MM.1S (cell line): ENCODE results near the gene MAP3K1.

Experiments used
- DNase-seq: peaks from one replicate; pipeline ENCODE4 v3.0.0-alpha.2; 2015
- H2AFZ ChIP-seq: fragments of 300-600 bp; sonication (generic); 2 replicates; pipeline ENCODE4 v1.6.0; 2016; ENCODE audit warnings: antibody characterized with exemption, low read length
- H3F3A ChIP-seq: fragments of 300-600 bp; sonication (generic); 2 replicates; pipeline ENCODE4 v1.6.1; 2016; ENCODE audit warnings: mild to moderate bottlenecking, antibody characterized with exemption, low read length, moderate library complexity, mixed read lengths; ENCODE audit not compliant: insufficient read depth
- H3K27ac ChIP-seq: fragments of 300-600 bp; sonication (generic); 2 replicates; pipeline ENCODE4 v1.5.1; 2016; ENCODE audit warnings: mild to moderate bottlenecking, low read length
- H3K27me3 ChIP-seq: fragments of 300-600 bp; sonication (generic); replicated peaks from 2 replicates; pipeline ENCODE4 v1.6.0; 2016; ENCODE audit warnings: low read length; ENCODE audit not compliant: insufficient read depth
- H3K36me3 ChIP-seq: fragments of 300-600 bp; sonication (generic); replicated peaks from 2 replicates; pipeline ENCODE4 v1.6.1; 2016; ENCODE audit warnings: mild to moderate bottlenecking, low read length, mixed read lengths; ENCODE audit not compliant: insufficient read depth
- H3K4me1 ChIP-seq: fragments of 300-600 bp; sonication (generic); 2 replicates; pipeline ENCODE4 v1.6.1; 2016; ENCODE audit warnings: low read length, mixed read lengths
- H3K4me2 ChIP-seq: fragments of 300-600 bp; sonication (generic); 2 replicates; pipeline ENCODE4 v1.6.0; 2016; ENCODE audit warnings: low read depth, low read length
- H3K4me3 ChIP-seq: fragments of 300-600 bp; sonication (generic); 2 replicates; pipeline ENCODE4 v1.5.1; 2016; ENCODE audit warnings: low read length, mixed read lengths
- H3K79me2 ChIP-seq: fragments of 300-600 bp; sonication (generic); 2 replicates; pipeline ENCODE4 v1.6.1; 2016; ENCODE audit warnings: mixed run types, low read length, mixed read lengths
- H3K9ac ChIP-seq: fragments of 300-600 bp; sonication (generic); 2 replicates; pipeline ENCODE4 v1.6.1; 2016; ENCODE audit warnings: low read length, mixed read lengths
- H3K9me2 ChIP-seq: fragments of 300-600 bp; sonication (generic); replicated peaks from 2 replicates; pipeline ENCODE4 v1.6.1; 2016; ENCODE audit warnings: mild to moderate bottlenecking, low read length, mixed read lengths; ENCODE audit not compliant: insufficient read depth
- H3K9me3 ChIP-seq: fragments of 300-600 bp; sonication (generic); replicated peaks from 2 replicates; pipeline ENCODE4 v1.6.1; 2016; ENCODE audit warnings: mild to moderate bottlenecking, low read length, mixed read lengths; ENCODE audit not compliant: insufficient read depth
- H4K20me1 ChIP-seq: fragments of 300-600 bp; sonication (generic); 2 replicates; pipeline ENCODE4 v1.6.1; 2016; ENCODE audit warnings: mild to moderate bottlenecking, low read length, moderate library complexity, mixed read lengths; ENCODE audit not compliant: insufficient read depth
- CTCF ChIP-seq: fragments of 300-600 bp; sonication (generic); IDR thresholded peaks from 2 replicates; pipeline ENCODE4 v1.5.1; 2016; ENCODE audit warnings: antibody characterized with exemption, low read length, mixed read lengths
- EZH2 ChIP-seq: fragments of 300-600 bp; sonication (generic); optimal IDR thresholded peaks from 2 replicates; pipeline ENCODE3; 2017; ENCODE audit warnings: low read depth, mild to moderate bottlenecking, antibody characterized with exemption, low read length, mixed read lengths
- EZH2phosphoT487 ChIP-seq: fragments of 300-600 bp; sonication (generic); IDR thresholded peaks from 2 replicates; pipeline ENCODE4 v1.6.1; 2018; ENCODE audit warnings: antibody characterized with exemption, low read length

Gene MAP3K1

GRCh38 chr5:56829137-56829908 lies 14.0 kb downstream of the MAP3K1 start:
- Histone ChIP-seq H3K27ac (peak overlapping the region; percentile 69), H3K9me3 (no peaks in the 10 kb centered on the region), H3K4me3 (peak overlapping the region; percentile 20; the same call in 1 of the 2 replicates), H2AFZ (no peak overlapping the region), H4K20me1 (peaks cover under 1% of the 10 kb centered on the region; the same call in 1 of the 2 replicates), H3F3A (peaks cover 19% of the 10 kb centered on the region), H3K9ac (peak overlapping the region; percentile 30; the same call in 1 of the 2 replicates), H3K4me2 (peak overlapping the region; percentile 56), H3K4me1 (peaks cover 50% of the 10 kb centered on the region), H3K36me3 (no peaks in the 10 kb centered on the region), H3K27me3 (no peaks in the 10 kb centered on the region), H3K79me2 (peaks cover 99% of the 10 kb centered on the region), H3K9me2 (no peaks in the 10 kb centered on the region)
- peak; percentile 85 for DNase-seq
- TF ChIP-seq EZH2: no peak
- TF ChIP-seq EZH2phosphoT487: no peak
- TF ChIP-seq CTCF: no peak

DNA sequence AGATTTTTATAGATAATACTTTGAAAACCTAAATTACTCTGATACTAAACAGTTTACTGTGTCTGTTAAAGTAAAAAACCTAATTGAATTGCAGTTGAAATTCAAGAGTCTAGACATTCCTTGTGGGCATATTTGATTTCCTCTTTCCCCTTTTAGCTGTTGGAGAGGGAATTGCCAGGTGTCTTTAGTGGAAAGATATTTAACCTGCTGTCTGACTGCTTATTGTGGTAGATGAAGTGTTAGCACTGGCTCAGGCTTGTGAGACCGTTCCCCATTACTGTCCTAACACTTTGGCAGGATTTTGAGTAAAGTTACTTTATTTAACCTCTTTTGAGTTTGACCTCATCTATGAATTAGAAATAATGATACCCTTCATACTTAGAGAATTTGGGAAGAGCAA lies 16.4 kb downstream of the MAP3K1 start:
- no peaks in the 10 kb centered on the region for H3K36me3 ChIP-seq
- DNase-seq: no peak
- H3K9ac ChIP-seq: no peak overlapping the region
- no peaks in the 10 kb centered on the region for H3K9me2 ChIP-seq
- H3K4me2 ChIP-seq: no peak overlapping the region
- H2AFZ ChIP-seq: no peak overlapping the region
- no peaks in the 10 kb centered on the region for H3K27me3 ChIP-seq
- H3K27ac ChIP-seq: no peak overlapping the region
- TF ChIP-seq EZH2phosphoT487 (no peak), EZH2 (no peak), CTCF (no peak)
- no peaks in the 10 kb centered on the region; the same call in 1 of the 2 replicates for H4K20me1 ChIP-seq
- H3K9me3 ChIP-seq: no peaks in the 10 kb centered on the region
- H3K79me2 ChIP-seq: peaks cover 97% of the 10 kb centered on the region
- peaks cover 48% of the 10 kb centered on the region for H3K4me1 ChIP-seq
- H3F3A ChIP-seq: peaks cover 19% of the 10 kb centered on the region
- H3K4me3 ChIP-seq: no peak overlapping the region

DNA sequence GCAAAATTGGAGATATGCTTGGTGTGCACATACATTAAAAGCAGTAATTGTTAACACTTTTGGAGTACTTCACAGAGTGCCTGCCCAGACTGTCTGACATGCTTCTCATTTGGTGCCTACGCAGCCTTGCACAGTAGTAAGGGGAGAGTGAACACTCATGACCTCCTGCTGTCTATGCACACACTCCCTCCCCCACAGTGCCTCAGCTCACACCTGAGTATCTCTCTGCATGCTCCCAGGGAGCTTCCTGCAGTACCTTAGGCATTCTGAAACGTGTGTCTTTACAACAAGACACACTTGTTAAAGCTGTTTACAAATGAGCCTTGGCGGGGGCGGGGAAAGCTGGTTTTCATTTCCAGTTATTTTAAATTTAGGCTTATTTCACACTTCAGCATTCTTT lies 18.0 kb downstream of the MAP3K1 start:
- H3K9me2 ChIP-seq: no peaks in the 10 kb centered on the region
- H2AFZ ChIP-seq: no peak overlapping the region
- H3F3A ChIP-seq: peaks cover 26% of the 10 kb centered on the region
- H3K36me3 ChIP-seq: no peaks in the 10 kb centered on the region
- no peak overlapping the region for H3K27ac ChIP-seq
- H3K4me3 ChIP-seq: no peak overlapping the region
- H3K4me2 ChIP-seq: no peak overlapping the region
- 0 out of 2 replicates have a peak, but pooled peaks cover 3% of the 10 kb centered on the region for H4K20me1 ChIP-seq
- H3K9ac ChIP-seq: no peak overlapping the region
- TF ChIP-seq EZH2phosphoT487 (no peak), EZH2 (no peak), CTCF (no peak)
- H3K4me1 ChIP-seq: peaks cover 52% of the 10 kb centered on the region
- peaks cover 97% of the 10 kb centered on the region for H3K79me2 ChIP-seq
- H3K27me3 ChIP-seq: no peaks in the 10 kb centered on the region
- no peaks in the 10 kb centered on the region for H3K9me3 ChIP-seq
- DNase-seq: no peak
